Progenitor cell of endocrine pancreas (in vitro differentiated cells): Measurements from ENCODE around the gene MEF2A. TPM values are rescaled to one million over a fixed set of nuclear protein-coding genes. Genes with fewer than 3 reads are reported as not detected.

ENCODE experiments used
- DNase-seq: peaks from one replicate; pipeline ENCODE4 v3.0.0; 2021; ENCODE audit warnings: low spot score; ENCODE audit not compliant: unreplicated experiment
- H3K27ac Mint-ChIP-seq: 2 replicates; pipeline ENCODE4 v1.8.0; 2021; ENCODE audit warnings: mild to moderate bottlenecking, moderate library complexity, mixed read lengths
- H3K27me3 Mint-ChIP-seq: 2 replicates; pipeline ENCODE4 v1.8.0; 2021; ENCODE audit warnings: mixed read lengths
- H3K36me3 Mint-ChIP-seq: 2 replicates; pipeline ENCODE4 v1.8.0; 2022; ENCODE audit warnings: mixed read lengths; ENCODE audit not compliant: insufficient read depth
- H3K4me1 Mint-ChIP-seq: 2 replicates; pipeline ENCODE4 v1.8.0; 2021; ENCODE audit warnings: low read depth, mixed read lengths
- H3K4me3 Mint-ChIP-seq: 2 replicates; pipeline ENCODE4 v1.8.0; 2021; ENCODE audit warnings: low read depth, mild to moderate bottlenecking, moderate library complexity, mixed read lengths
- H3K9me3 Mint-ChIP-seq: 2 replicates; pipeline ENCODE4 v1.8.0; 2021; ENCODE audit warnings: low read depth, mixed read lengths
- CTCF ChIP-seq: fragments of 200-600 bp; sonication (generic); IDR thresholded peaks from one replicate; pipeline ENCODE4 v1.5.0; 2021; ENCODE audit warnings: antibody characterized with exemption, mild to moderate bottlenecking; ENCODE audit not compliant: unreplicated experiment
- total RNA-seq: library from RNA; stranded (reverse); gene quantifications from 2 replicates; pipeline ENCODE4 v1.2.1, GENCODE V29; 2021

Gene MEF2A
- total RNA-seq, 1 donor from 2014 or later: 36.2 TPM

GRCh38 chr15:99613481-99613880 lies 47.7 kb downstream of the MEF2A start:
- H3K27ac Mint-ChIP-seq: no peak overlapping the region
- H3K4me3 Mint-ChIP-seq: no peak overlapping the region
- TF ChIP-seq CTCF: no peak
- H3K4me1 Mint-ChIP-seq: peaks cover 31% of the 10 kb centered on the region
- H3K36me3 Mint-ChIP-seq: peaks cover 3% of the 10 kb centered on the region
- DNase-seq: no peak
- H3K27me3 Mint-ChIP-seq: no peaks in the 10 kb centered on the region
- no peaks in the 10 kb centered on the region for H3K9me3 Mint-ChIP-seq

GRCh38 chr15:99613887-99614647 lies 48.3 kb downstream of the MEF2A start:
- peaks cover 3% of the 10 kb centered on the region for H3K36me3 Mint-ChIP-seq
- H3K4me3 Mint-ChIP-seq: no peak overlapping the region
- no peaks in the 10 kb centered on the region for H3K9me3 Mint-ChIP-seq
- DNase-seq: no peak
- no peak for TF ChIP-seq CTCF
- peaks cover 35% of the 10 kb centered on the region for H3K4me1 Mint-ChIP-seq
- no peaks in the 10 kb centered on the region for H3K27me3 Mint-ChIP-seq
- H3K27ac Mint-ChIP-seq: peak overlapping the region; percentile 38

DNA sequence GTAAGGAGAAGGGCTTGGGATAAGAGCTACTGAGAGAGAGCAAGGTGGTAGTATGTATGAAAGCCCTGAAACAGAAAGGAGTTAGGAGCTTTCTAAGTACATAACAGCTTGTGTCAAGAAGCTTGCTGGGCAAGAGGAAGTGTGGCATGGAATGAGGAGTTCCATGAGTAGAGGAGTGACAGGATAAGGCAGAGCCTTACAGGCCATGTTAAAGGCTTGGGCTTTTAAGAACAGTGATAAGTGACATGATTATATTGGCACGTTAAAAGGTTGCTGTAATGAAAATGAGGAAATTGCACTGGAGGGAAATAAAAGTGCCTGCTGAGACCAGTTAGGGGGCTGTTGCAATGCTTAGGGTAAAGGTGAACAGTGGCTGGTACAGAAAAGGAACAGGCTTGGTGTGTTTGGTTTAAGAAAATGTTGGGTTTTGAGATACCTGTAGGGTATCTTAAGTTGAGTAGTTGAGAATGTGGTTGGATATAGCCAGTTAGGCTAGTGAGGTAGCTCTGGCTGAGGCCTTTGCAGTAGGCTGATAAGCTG lies 49.0 kb downstream of the MEF2A start:
- no peak for TF ChIP-seq CTCF
- no peaks in the 10 kb centered on the region for H3K9me3 Mint-ChIP-seq
- H3K4me3 Mint-ChIP-seq: no peak overlapping the region
- H3K27me3 Mint-ChIP-seq: no peaks in the 10 kb centered on the region
- DNase-seq: no peak
- peaks cover 40% of the 10 kb centered on the region for H3K4me1 Mint-ChIP-seq
- no peak overlapping the region for H3K27ac Mint-ChIP-seq
- peaks cover 3% of the 10 kb centered on the region for H3K36me3 Mint-ChIP-seq

- no peaks in the 10 kb centered on the region for H3K27me3 Mint-ChIP-seq
- H3K4me3 Mint-ChIP-seq: no peak overlapping the region
- DNase-seq: no peak
- peaks cover 3% of the 10 kb centered on the region for H3K36me3 Mint-ChIP-seq
- no peak for TF ChIP-seq CTCF
- H3K27ac Mint-ChIP-seq: no peak overlapping the region
- peaks cover 45% of the 10 kb centered on the region for H3K4me1 Mint-ChIP-seq
- no peaks in the 10 kb centered on the region for H3K9me3 Mint-ChIP-seq
Measured at GRCh38 chr15:99615460-99615859, 49.7 kb downstream of the MEF2A start.

DNA sequence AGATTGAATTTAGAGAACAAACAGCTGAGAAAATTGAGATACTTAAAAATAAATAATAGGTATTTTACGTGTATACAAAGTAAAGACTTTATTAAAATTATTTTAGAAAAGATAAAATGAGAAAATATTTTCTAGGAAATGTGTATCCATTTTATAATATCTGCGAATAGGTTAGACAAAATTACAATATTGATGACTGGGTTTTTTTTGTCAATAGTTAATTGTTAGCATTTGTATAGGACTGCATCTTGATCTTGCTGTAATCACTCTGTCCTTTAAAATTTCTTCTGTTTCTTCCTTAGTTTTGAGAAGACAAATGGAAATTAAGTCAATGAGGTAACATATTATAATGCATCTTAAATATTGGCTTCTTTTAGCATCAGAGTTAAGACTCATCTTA lies 50.3 kb downstream of the MEF2A start:
- Mint-ChIP-seq H3K27me3 (no peaks in the 10 kb centered on the region), H3K27ac (no peak overlapping the region), H3K36me3 (peaks cover 3% of the 10 kb centered on the region), H3K4me1 (peaks cover 46% of the 10 kb centered on the region), H3K4me3 (no peak overlapping the region), H3K9me3 (no peaks in the 10 kb centered on the region)
- DNase-seq: no peak
- no peak for TF ChIP-seq CTCF
